ENCODE measurements around the gene TPH2.

TPH2 gene

GRCh38 chr12:72033991-72034390 lies 95.3 kb downstream of the TPH2 start:
- DNase-seq (ENCODE audit: low spot score) = no peak

GRCh38 chr12:72035625-72036024 lies 97.0 kb downstream of the TPH2 start:
- DNase-seq (ENCODE audit: low spot score) = no peak

GRCh38 chr12:72036393-72036792 lies 97.7 kb downstream of the TPH2 start:
- no peak for DNase-seq (ENCODE audit: low spot score)

- no peak for DNase-seq (ENCODE audit: low spot score)
Observed at GRCh38 chr12:72037006-72037795, 98.6 kb downstream of the TPH2 start.

- DNase-seq (ENCODE audit: low spot score) = no peak
Observed at GRCh38 chr12:72041811-72042210, 103.2 kb downstream of the TPH2 start.

- DNase-seq (ENCODE audit: low spot score) = no peak
Observed at GRCh38 chr12:72053604-72054003, 115.0 kb downstream of the TPH2 start.

GRCh38 chr12:72054511-72054910 lies 115.9 kb downstream of the TPH2 start:
- no peak for DNase-seq (ENCODE audit: low spot score)

- no peak for DNase-seq (ENCODE audit: low spot score)
Observed at GRCh38 chr12:72057330-72057914, 118.8 kb downstream of the TPH2 start.

- DNase-seq (ENCODE audit: low spot score) = no peak
Observed at GRCh38 chr12:72063073-72063472, 124.4 kb downstream of the TPH2 start.

GRCh38 chr12:72071030-72071429 lies 132.4 kb downstream of the TPH2 start:
- DNase-seq (ENCODE audit: low spot score) = no peak

- no peak for DNase-seq (ENCODE audit: low spot score)
Observed at GRCh38 chr12:72072592-72073212, 134.1 kb downstream of the TPH2 start.

- DNase-seq (ENCODE audit: low spot score) = no peak
Observed at GRCh38 chr12:72074065-72074464, 135.4 kb downstream of the TPH2 start.

- DNase-seq (ENCODE audit: low spot score) = no peak
Observed at GRCh38 chr12:72074956-72075355, 136.3 kb downstream of the TPH2 start.

- DNase-seq (ENCODE audit: low spot score) = no peak
Observed at GRCh38 chr12:72075401-72075800, 136.8 kb downstream of the TPH2 start.

GRCh38 chr12:72075891-72076557 lies 137.4 kb downstream of the TPH2 start:
- DNase-seq (ENCODE audit: low spot score) = no peak

- no peak for DNase-seq (ENCODE audit: low spot score)
Observed at GRCh38 chr12:72076558-72076915, 137.9 kb downstream of the TPH2 start.

GRCh38 chr12:72077111-72077820 lies 138.6 kb downstream of the TPH2 start:
- DNase-seq (ENCODE audit: low spot score) = no peak

GRCh38 chr12:72081777-72082176 lies 143.1 kb downstream of the TPH2 start:
- no peak for DNase-seq (ENCODE audit: low spot score)
